GM12875 (cell line): ENCODE measurements around the gene GRWD1.
"Not testable (repeated sequence)": the region's sequence is repeated elsewhere in the genome, so short reads cannot be mapped to it uniquely, and the experiment has no call there.

Experiments used
- H3K4me3 ChIP-seq: one replicate; pipeline ENCODE4 v1.5.1; 2011; ENCODE audit warnings: low read depth, low read length, control low read depth
- CTCF ChIP-seq: IDR thresholded peaks from 2 replicates; pipeline ENCODE4 v1.5.1; 2011; ENCODE audit warnings: low read depth, mild to moderate bottlenecking, control low read depth, inconsistent platforms, low read length, moderate library complexity, borderline replicate concordance; ENCODE audit not compliant: insufficient read depth

Gene GRWD1

GRCh38 chr19:48484247-48484893, 38.6 kb downstream of the GRWD1 start:
- no peak overlapping the region for H3K4me3 ChIP-seq
- TF ChIP-seq CTCF: no peak

GRCh38 chr19:48484931-48485612, 39.3 kb downstream of the GRWD1 start:
- no peak for TF ChIP-seq CTCF

GRCh38 chr19:48486706-48487105, 40.9 kb downstream of the GRWD1 start:
- H3K4me3 ChIP-seq: not testable (repeated sequence)

More at GRCh38 chr19:48484931-48485612, 39.3 kb downstream of the GRWD1 start:
- no peak overlapping the region for H3K4me3 ChIP-seq

GRCh38 chr19:48487544-48487943, 41.8 kb downstream of the GRWD1 start:
- no peak overlapping the region for H3K4me3 ChIP-seq
- no peak for TF ChIP-seq CTCF

GRCh38 chr19:48487948-48488347, 42.2 kb downstream of the GRWD1 start:
- no peak for TF ChIP-seq CTCF
- H3K4me3 ChIP-seq: no peak overlapping the region

- not testable (repeated sequence) for H3K4me3 ChIP-seq
Observed at GRCh38 chr19:48488478-48488877, 42.7 kb downstream of the GRWD1 start.

- no peak overlapping the region for H3K4me3 ChIP-seq
- peak; percentile 99 for TF ChIP-seq CTCF
Observed at GRCh38 chr19:48489608-48490216, 43.9 kb downstream of the GRWD1 start.
